ENCODE data around the gene CLTRN.

GRCh38 chrX:15672881-15673280, 8.3 kb upstream of the CLTRN start:
- no peak for TF ChIP-seq EP300 (IDR thresholded peaks at IDR 0.05)
- TF ChIP-seq, protein P1, sequence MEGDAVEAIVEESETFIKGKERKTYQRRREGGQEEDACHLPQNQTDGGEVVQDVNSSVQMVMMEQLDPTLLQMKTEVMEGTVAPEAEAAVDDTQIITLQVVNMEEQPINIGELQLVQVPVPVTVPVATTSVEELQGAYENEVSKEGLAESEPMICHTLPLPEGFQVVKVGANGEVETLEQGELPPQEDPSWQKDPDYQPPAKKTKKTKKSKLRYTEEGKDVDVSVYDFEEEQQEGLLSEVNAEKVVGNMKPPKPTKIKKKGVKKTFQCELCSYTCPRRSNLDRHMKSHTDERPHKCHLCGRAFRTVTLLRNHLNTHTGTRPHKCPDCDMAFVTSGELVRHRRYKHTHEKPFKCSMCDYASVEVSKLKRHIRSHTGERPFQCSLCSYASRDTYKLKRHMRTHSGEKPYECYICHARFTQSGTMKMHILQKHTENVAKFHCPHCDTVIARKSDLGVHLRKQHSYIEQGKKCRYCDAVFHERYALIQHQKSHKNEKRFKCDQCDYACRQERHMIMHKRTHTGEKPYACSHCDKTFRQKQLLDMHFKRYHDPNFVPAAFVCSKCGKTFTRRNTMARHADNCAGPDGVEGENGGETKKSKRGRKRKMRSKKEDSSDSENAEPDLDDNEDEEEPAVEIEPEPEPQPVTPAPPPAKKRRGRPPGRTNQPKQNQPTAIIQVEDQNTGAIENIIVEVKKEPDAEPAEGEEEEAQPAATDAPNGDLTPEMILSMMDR (IDR thresholded peaks at IDR 0.05) = no peak
- no peak for TF ChIP-seq POLR2A (IDR thresholded peaks at IDR 0.05)
